Mesendoderm (in vitro differentiated cells): Measurements from ENCODE around the gene CALHM3.

Experiments
- DNase-seq: peaks from one replicate; pipeline ENCODE4 v3.0.0; 2013
- H2AK5ac ChIP-seq: 2 replicates; pipeline ENCODE4 v1.6.1; 2013; ENCODE audit warnings: low read length, inconsistent platforms
- H2BK120ac ChIP-seq: 2 replicates; pipeline ENCODE4 v1.6.1; 2013; ENCODE audit warnings: low read depth, mild to moderate bottlenecking, low read length, moderate library complexity, mixed read lengths
- H2BK15ac ChIP-seq: replicated peaks from 2 replicates; pipeline ENCODE4 v1.6.1; 2013; ENCODE audit warnings: low read depth, mild to moderate bottlenecking, moderate library complexity
- H2BK5ac ChIP-seq: 2 replicates; pipeline ENCODE4 v1.6.1; 2013; ENCODE audit warnings: low read length, inconsistent platforms
- H3K18ac ChIP-seq: 2 replicates; pipeline ENCODE4 v1.6.1; 2013; ENCODE audit warnings: mild to moderate bottlenecking, low read length, mixed read lengths
- H3K23ac ChIP-seq: one replicate; pipeline ENCODE4 v1.6.1; 2013; ENCODE audit warnings: low read length
- H3K27ac ChIP-seq: 2 replicates; pipeline ENCODE4 v1.5.1; 2013; ENCODE audit warnings: low read depth, mild to moderate bottlenecking, inconsistent platforms, low read length, moderate library complexity
- H3K27me3 ChIP-seq: 2 replicates; pipeline ENCODE4 v1.6.1; 2013; ENCODE audit warnings: low read length, control low read depth, mild to moderate bottlenecking, inconsistent platforms; ENCODE audit not compliant: insufficient read depth, poor library complexity
- H3K36me3 ChIP-seq: 2 replicates; pipeline ENCODE4 v1.6.1; 2013; ENCODE audit warnings: low read length, inconsistent platforms; ENCODE audit not compliant: control insufficient read depth, insufficient read depth
- H3K4ac ChIP-seq: one replicate; pipeline ENCODE4 v1.6.1; 2013; ENCODE audit warnings: low read depth, mild to moderate bottlenecking, low read length, moderate library complexity
- H3K4me1 ChIP-seq: 2 replicates; pipeline ENCODE4 v1.6.1; 2013; ENCODE audit warnings: low read depth, low read length, inconsistent platforms; ENCODE audit not compliant: control insufficient read depth
- H3K4me2 ChIP-seq: 2 replicates; pipeline ENCODE4 v1.6.1; 2013; ENCODE audit warnings: low read length
- H3K4me3 ChIP-seq: 2 replicates; pipeline ENCODE4 v1.5.1; 2013; ENCODE audit warnings: mild to moderate bottlenecking, low read length
- H3K56ac ChIP-seq: one replicate; pipeline ENCODE4 v1.6.1; 2013; ENCODE audit warnings: low read length
- H3K79me1 ChIP-seq: 2 replicates; pipeline ENCODE4 v1.6.1; 2013; ENCODE audit warnings: low read length, inconsistent platforms
- H3K79me2 ChIP-seq: 2 replicates; pipeline ENCODE4 v1.6.1; 2013; ENCODE audit warnings: mild to moderate bottlenecking, low read length; ENCODE audit not compliant: control insufficient read depth, insufficient read depth
- H3K9ac ChIP-seq: 2 replicates; pipeline ENCODE4 v1.6.1; 2013; ENCODE audit warnings: low read length, inconsistent platforms
- H4K5ac ChIP-seq: one replicate; pipeline ENCODE4 v1.6.1; 2013; ENCODE audit warnings: low read length
- H4K8ac ChIP-seq: one replicate; pipeline ENCODE4 v1.6.1; 2013; ENCODE audit warnings: low read depth, mild to moderate bottlenecking, control low read depth, low read length, moderate library complexity
- WGBS: extraction: QIAGEN DNeasy Blood & Tissue Kit; methylation state at CpG from one replicate; pipeline ENCODE4 v1.1.7; 2013; ENCODE audit warnings: low lambda C conversion rate, missing lambda C conversion rate; ENCODE audit not compliant: insufficient coverage; ENCODE audit errors: extremely low coverage; 5-methylcytosine and 5-hydroxymethylcytosine counted together

CALHM3 gene

GRCh38 chr10:103443475-103444185 is 35.4 kb downstream of the CALHM3 start:
- Histone ChIP-seq H2BK5ac (no peak overlapping the region), H3K56ac (no peak overlapping the region), H2BK120ac (no peak overlapping the region), H3K36me3 (peaks cover 36% of the 10 kb centered on the region), H4K8ac (no peak overlapping the region), H3K4me1 (no peaks in the 10 kb centered on the region), H3K4me2 (no peak overlapping the region), H3K79me2 (no peaks in the 10 kb centered on the region), H2AK5ac (no peak overlapping the region), H3K23ac (no peak overlapping the region), H3K4ac (no peak overlapping the region), H2BK15ac (no peak overlapping the region), H4K5ac (no peak overlapping the region), H3K9ac (no peak overlapping the region), H3K27ac (no peak overlapping the region), H3K27me3 (no peaks in the 10 kb centered on the region), H3K18ac (no peak overlapping the region), H3K79me1 (no peaks in the 10 kb centered on the region), H3K4me3 (no peak overlapping the region)
- no CpG with 5 or more reads among the region's 23 CpGs for WGBS
- no peak for DNase-seq

GRCh38 chr10:103442031-103442461 is 37.0 kb downstream of the CALHM3 start:
- no peak overlapping the region for H3K4me2 ChIP-seq
- H3K79me1 ChIP-seq, result no peaks in the 10 kb centered on the region
- H3K4me1 ChIP-seq, result no peaks in the 10 kb centered on the region
- no peak overlapping the region for H2BK120ac ChIP-seq
- no peak for DNase-seq
- H2AK5ac ChIP-seq, result no peak overlapping the region
- no peak overlapping the region for H3K18ac ChIP-seq
- H3K79me2 ChIP-seq, result no peaks in the 10 kb centered on the region
- no peak overlapping the region for H3K9ac ChIP-seq
- H3K27me3 ChIP-seq, result no peaks in the 10 kb centered on the region
- WGBS, result no CpG with 5 or more reads among the region's 13 CpGs
- no peak overlapping the region for H2BK15ac ChIP-seq
- no peak overlapping the region for H3K27ac ChIP-seq
- no peak overlapping the region for H3K4me3 ChIP-seq
- H4K5ac ChIP-seq, result no peak overlapping the region
- H3K56ac ChIP-seq, result no peak overlapping the region
- H3K23ac ChIP-seq, result no peak overlapping the region
- no peak overlapping the region for H4K8ac ChIP-seq
- H3K4ac ChIP-seq, result no peak overlapping the region
- no peak overlapping the region for H2BK5ac ChIP-seq
- H3K36me3 ChIP-seq, result peaks cover 35% of the 10 kb centered on the region

DNA sequence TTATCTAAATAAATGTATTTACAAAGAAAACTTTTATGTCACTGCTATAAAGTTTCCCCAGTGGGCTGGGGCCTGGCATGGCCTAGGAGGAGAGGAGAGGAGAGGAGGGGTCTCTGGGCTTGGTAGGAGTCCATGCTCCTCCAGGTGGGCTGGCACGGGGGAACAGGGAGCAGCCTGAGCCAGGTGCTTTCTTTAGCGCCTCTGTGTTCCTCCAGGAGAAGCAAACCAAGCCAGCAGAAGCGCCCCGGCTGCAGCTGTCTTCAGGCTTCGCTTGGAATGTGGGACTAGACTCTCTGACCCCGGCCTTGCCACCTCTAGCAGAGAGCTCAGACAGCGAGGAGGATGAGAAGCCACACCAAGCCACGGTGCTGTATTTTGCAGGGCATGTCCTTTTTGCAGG is 37.4 kb downstream of the CALHM3 start:
- no peak for DNase-seq
- no peak overlapping the region for H3K4me3 ChIP-seq
- no peaks in the 10 kb centered on the region for H3K79me2 ChIP-seq
- H3K27ac ChIP-seq, result no peak overlapping the region
- H3K79me1 ChIP-seq, result no peaks in the 10 kb centered on the region
- H3K4ac ChIP-seq, result no peak overlapping the region
- no peak overlapping the region for H4K5ac ChIP-seq
- no peak overlapping the region for H3K9ac ChIP-seq
- H2BK15ac ChIP-seq, result no peak overlapping the region
- H2BK120ac ChIP-seq, result no peak overlapping the region
- no peaks in the 10 kb centered on the region for H3K27me3 ChIP-seq
- H3K4me1 ChIP-seq, result no peaks in the 10 kb centered on the region
- H3K36me3 ChIP-seq, result peaks cover 39% of the 10 kb centered on the region
- no peak overlapping the region for H4K8ac ChIP-seq
- no peak overlapping the region for H2AK5ac ChIP-seq
- H3K56ac ChIP-seq, result no peak overlapping the region
- H2BK5ac ChIP-seq, result no peak overlapping the region
- WGBS, result no CpG with 5 or more reads among the region's 8 CpGs
- H3K4me2 ChIP-seq, result no peak overlapping the region
- no peak overlapping the region for H3K18ac ChIP-seq
- H3K23ac ChIP-seq, result no peak overlapping the region

GRCh38 chr10:103441206-103441605 is 37.8 kb downstream of the CALHM3 start:
- Histone ChIP-seq H3K4me1 (no peaks in the 10 kb centered on the region), H3K4ac (no peak overlapping the region), H2BK5ac (no peak overlapping the region), H2BK15ac (no peak overlapping the region), H3K27me3 (no peaks in the 10 kb centered on the region), H3K18ac (no peak overlapping the region), H3K36me3 (peaks cover 41% of the 10 kb centered on the region), H4K8ac (no peak overlapping the region), H3K56ac (no peak overlapping the region), H2BK120ac (no peak overlapping the region), H3K9ac (no peak overlapping the region), H3K27ac (no peak overlapping the region), H3K4me3 (no peak overlapping the region), H3K79me1 (no peaks in the 10 kb centered on the region), H2AK5ac (no peak overlapping the region), H4K5ac (no peak overlapping the region), H3K4me2 (no peak overlapping the region), H3K23ac (no peak overlapping the region), H3K79me2 (no peaks in the 10 kb centered on the region)
- no peak for DNase-seq
- WGBS, result no CpG with 5 or more reads among the region's 8 CpGs

GRCh38 chr10:103440416-103440815 is 38.6 kb downstream of the CALHM3 start:
- Histone ChIP-seq H3K18ac (no peak overlapping the region), H4K5ac (no peak overlapping the region), H3K27me3 (no peaks in the 10 kb centered on the region), H3K79me2 (no peaks in the 10 kb centered on the region), H3K27ac (no peak overlapping the region), H2BK5ac (no peak overlapping the region), H3K9ac (no peak overlapping the region), H3K36me3 (peaks cover 35% of the 10 kb centered on the region), H4K8ac (no peak overlapping the region), H2BK120ac (no peak overlapping the region), H3K79me1 (no peaks in the 10 kb centered on the region), H3K56ac (no peak overlapping the region), H3K23ac (no peak overlapping the region), H3K4me1 (no peaks in the 10 kb centered on the region), H3K4me3 (no peak overlapping the region), H3K4ac (no peak overlapping the region), H2BK15ac (no peak overlapping the region), H2AK5ac (no peak overlapping the region), H3K4me2 (no peak overlapping the region)
- no CpG with 5 or more reads among the region's 14 CpGs for WGBS
- DNase-seq, result no peak

DNA sequence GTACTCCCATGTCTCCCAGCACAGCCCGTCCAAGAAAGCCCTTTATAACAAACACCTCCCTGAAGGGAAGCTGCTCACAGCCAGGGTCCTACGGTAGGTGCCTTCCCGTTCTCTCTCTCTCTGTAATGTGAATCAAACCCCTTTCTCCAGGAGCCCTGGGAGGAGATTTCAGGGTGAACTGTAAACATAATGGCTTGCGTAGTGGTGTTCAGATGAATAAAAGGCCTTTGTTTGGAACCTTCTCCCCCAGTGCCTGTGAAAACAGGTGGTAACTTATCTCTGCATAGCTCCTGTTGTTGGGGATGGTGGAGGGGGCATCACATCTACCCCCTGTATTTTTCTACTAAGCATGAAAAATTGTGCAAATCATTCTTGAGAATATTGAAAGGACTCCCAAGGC is 39.3 kb downstream of the CALHM3 start:
- Histone ChIP-seq H3K4ac (no peak overlapping the region), H2BK5ac (no peak overlapping the region), H3K79me2 (no peaks in the 10 kb centered on the region), H4K5ac (no peak overlapping the region), H3K36me3 (peaks cover 35% of the 10 kb centered on the region), H3K9ac (no peak overlapping the region), H2BK120ac (no peak overlapping the region), H2BK15ac (no peak overlapping the region), H3K4me2 (no peak overlapping the region), H4K8ac (no peak overlapping the region), H3K27ac (no peak overlapping the region), H3K56ac (no peak overlapping the region), H3K4me3 (no peak overlapping the region), H2AK5ac (no peak overlapping the region), H3K18ac (no peak overlapping the region), H3K23ac (no peak overlapping the region), H3K79me1 (no peaks in the 10 kb centered on the region), H3K27me3 (no peaks in the 10 kb centered on the region), H3K4me1 (no peaks in the 10 kb centered on the region)
- WGBS, result no CpG with 5 or more reads among the region's 4 CpGs
- DNase-seq, result no peak
